DMS153 (cell line): ENCODE data around the gene SLC22A9.
"Not testable (repeated sequence)": the region's sequence is repeated elsewhere in the genome, so short reads cannot be mapped to it uniquely, and the experiment has no call there.

Source experiments
- DNase-seq: peaks from one replicate; lab custom pipeline; 2025; lab: John Stamatoyannopoulos, UW

SLC22A9 gene

GRCh38 chr11:63369165-63369970, at the start of gene SLC22A9:
Gene SLC22A9 (plus strand): TSS chr11:63369785. CDS start chr11:63370057, 272 bp downstream.
- no peak for DNase-seq

- DNase-seq = no peak
Measured at GRCh38 chr11:63321723-63322122, 47.9 kb upstream of the SLC22A9 start.

- DNase-seq = not testable (repeated sequence)
Measured at GRCh38 chr11:63335089-63335488, 34.5 kb upstream of the SLC22A9 start.

GRCh38 chr11:63337070-63337469, 32.5 kb upstream of the SLC22A9 start:
- no peak for DNase-seq

- no peak for DNase-seq
Measured at GRCh38 chr11:63343130-63343529, 26.5 kb upstream of the SLC22A9 start.

- no peak for DNase-seq
Measured at GRCh38 chr11:63352144-63352543, 17.4 kb upstream of the SLC22A9 start.

GRCh38 chr11:63362196-63362793, 7.3 kb upstream of the SLC22A9 start:
- no peak for DNase-seq

GRCh38 chr11:63369971-63370588, 495 bp downstream of the SLC22A9 start:
- no peak for DNase-seq

GRCh38 chr11:63371396-63371795, 1.8 kb downstream of the SLC22A9 start:
- DNase-seq = no peak

- no peak for DNase-seq
Measured at GRCh38 chr11:63375434-63375833, 5.8 kb downstream of the SLC22A9 start.

- no peak for DNase-seq
Measured at GRCh38 chr11:63380130-63380529, 10.5 kb downstream of the SLC22A9 start.

GRCh38 chr11:63395697-63396096, 26.1 kb downstream of the SLC22A9 start:
- DNase-seq = no peak

GRCh38 chr11:63404161-63404935, 34.8 kb downstream of the SLC22A9 start:
- no peak for DNase-seq

GRCh38 chr11:63405114-63405513, 35.5 kb downstream of the SLC22A9 start:
- no peak for DNase-seq

- no peak for DNase-seq
Measured at GRCh38 chr11:63406458-63406857, 36.9 kb downstream of the SLC22A9 start.

- DNase-seq = no peak
Measured at GRCh38 chr11:63417174-63417852, 47.7 kb downstream of the SLC22A9 start.

GRCh38 chr11:63427971-63428508, 58.5 kb downstream of the SLC22A9 start:
- DNase-seq = no peak

GRCh38 chr11:63430731-63431130, 61.1 kb downstream of the SLC22A9 start:
- not testable (repeated sequence) for DNase-seq

- DNase-seq = not testable (repeated sequence)
Measured at GRCh38 chr11:63435351-63435750, 65.8 kb downstream of the SLC22A9 start.

GRCh38 chr11:63435831-63436230, 66.2 kb downstream of the SLC22A9 start:
- DNase-seq = not testable (repeated sequence)

- DNase-seq = no peak
Measured at GRCh38 chr11:63443714-63444113, 74.1 kb downstream of the SLC22A9 start.
